BE2C (cell line): ENCODE data around the gene EP400.
A peak's percentile ranks its signal among the peaks of the same experiment; 100 is the strongest.

ENCODE experiments used
- DNase-seq: peaks from one replicate; pipeline ENCODE4 v3.0.0-alpha.2; 2020
- H3K27me3 ChIP-seq: fragments of 250-450 bp; sonication (Bioruptor Pico); 2 replicates; pipeline ENCODE4 v1.5.1; 2020; ENCODE audit warnings: mild to moderate bottlenecking
- H3K36me3 ChIP-seq: fragments of 250-450 bp; sonication (Bioruptor Pico); 2 replicates; pipeline ENCODE4 v1.5.1; 2020; ENCODE audit warnings: mild to moderate bottlenecking
- H3K4me1 ChIP-seq: fragments of 250-450 bp; sonication (Bioruptor Pico); 2 replicates; pipeline ENCODE4 v1.5.1; 2020
- H3K4me3 ChIP-seq: 2 replicates; pipeline ENCODE4 v1.5.1; 2011; ENCODE audit warnings: low read depth, low read length
- H3K9me3 ChIP-seq: fragments of 250-450 bp; sonication (Bioruptor Pico); 2 replicates; pipeline ENCODE4 v1.5.1; 2020
- CTCF ChIP-seq: IDR thresholded peaks from 2 replicates; pipeline ENCODE4 v1.5.1; 2012; ENCODE audit warnings: mild to moderate bottlenecking, low read depth, low read length

The EP400 gene

GRCh38 chr12:131903270-131904255, 46.2 kb upstream of the EP400 start:
- H3K27me3 ChIP-seq: no peaks in the 10 kb centered on the region
- H3K4me1 ChIP-seq: no peaks in the 10 kb centered on the region
- no peak for DNase-seq
- H3K4me3 ChIP-seq: no peak overlapping the region
- no peak for TF ChIP-seq CTCF
- no peaks in the 10 kb centered on the region for H3K36me3 ChIP-seq
- H3K9me3 ChIP-seq: no peaks in the 10 kb centered on the region

DNA sequence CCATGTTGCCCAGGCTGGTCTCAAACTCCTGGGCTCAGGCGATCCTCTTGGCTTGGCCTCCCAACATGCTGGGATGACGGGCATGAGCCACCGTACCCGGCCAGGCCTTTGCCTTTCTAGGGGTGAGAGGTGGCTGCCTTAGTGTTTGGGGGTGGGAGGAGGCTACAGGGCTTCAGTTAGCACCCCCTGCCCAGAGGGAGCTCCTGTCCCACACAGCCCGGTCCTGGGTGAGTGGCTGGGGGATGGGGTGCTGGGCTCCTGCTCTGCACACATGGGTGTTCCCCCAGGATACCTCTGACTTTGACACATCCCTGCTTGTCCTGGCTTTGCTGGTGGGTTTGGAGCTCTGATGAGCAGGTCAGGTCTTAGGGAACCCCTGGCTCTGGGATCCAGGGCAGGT, 45.4 kb upstream of the EP400 start:
- Histone ChIP-seq H3K4me1 (no peaks in the 10 kb centered on the region), H3K36me3 (no peaks in the 10 kb centered on the region; the same call in 1 of the 2 replicates), H3K27me3 (no peaks in the 10 kb centered on the region), H3K4me3 (no peak overlapping the region), H3K9me3 (no peaks in the 10 kb centered on the region)
- no peak for DNase-seq
- TF ChIP-seq CTCF: no peak

DNA sequence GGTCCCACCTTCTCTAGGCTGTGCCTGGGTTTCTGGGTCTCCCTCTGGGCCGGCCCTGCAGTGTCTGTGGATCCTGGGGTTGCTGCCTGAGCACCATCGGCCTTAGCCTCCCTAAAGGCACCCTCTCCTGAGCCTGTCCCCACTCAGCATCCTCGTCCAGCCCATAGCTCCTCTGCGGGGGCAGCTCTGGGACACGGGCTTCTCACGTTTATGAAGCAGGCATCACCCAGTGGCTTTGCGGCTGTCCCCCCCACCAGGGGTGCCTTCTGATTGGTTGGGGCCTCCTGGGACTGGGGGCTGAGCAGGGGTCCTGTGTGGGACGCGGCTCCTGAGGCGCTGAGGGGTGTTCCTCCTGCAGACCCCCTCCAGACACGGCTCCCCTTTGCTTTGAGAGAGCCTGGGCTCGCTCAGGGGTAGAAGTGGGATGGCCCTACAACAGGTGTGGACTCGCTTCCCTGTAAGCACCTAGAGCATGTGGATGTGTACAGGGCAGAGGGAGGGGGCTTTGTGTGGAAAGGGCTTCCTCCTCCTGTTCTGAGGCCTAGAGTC, 44.6 kb upstream of the EP400 start:
- no peaks in the 10 kb centered on the region for H3K27me3 ChIP-seq
- no peak overlapping the region for H3K4me3 ChIP-seq
- no peak for TF ChIP-seq CTCF
- peaks cover 3% of the 10 kb centered on the region; the same call in 1 of the 2 replicates for H3K36me3 ChIP-seq
- DNase-seq: no peak
- H3K4me1 ChIP-seq: no peaks in the 10 kb centered on the region
- no peaks in the 10 kb centered on the region for H3K9me3 ChIP-seq

DNA sequence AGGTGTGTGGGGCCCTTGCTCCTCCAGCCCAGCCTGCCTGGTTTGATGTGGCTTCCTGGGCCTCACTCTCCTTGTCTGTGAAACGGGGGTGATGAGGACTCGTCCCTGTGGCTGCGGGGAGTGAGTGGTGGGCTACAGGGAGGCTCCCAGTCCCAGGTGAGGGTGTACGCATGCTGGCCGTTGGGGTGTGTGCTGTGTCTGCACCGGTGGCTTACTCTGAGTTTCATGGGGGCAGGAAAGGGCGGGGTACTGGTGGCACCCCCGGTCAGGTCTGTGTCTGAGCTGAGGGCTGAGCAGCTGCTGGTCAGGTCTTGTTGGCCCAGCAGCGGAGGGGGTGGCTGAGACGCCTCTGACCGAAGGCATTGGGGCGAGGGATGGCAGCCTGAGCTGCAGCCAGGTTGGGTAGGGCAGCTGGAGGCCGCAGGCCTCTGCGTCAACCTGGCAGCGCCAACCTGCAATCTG, 44.1 kb upstream of the EP400 start:
- H3K4me3 ChIP-seq: no peak overlapping the region
- H3K4me1 ChIP-seq: no peaks in the 10 kb centered on the region
- no peak for DNase-seq
- H3K27me3 ChIP-seq: no peaks in the 10 kb centered on the region
- no peak for TF ChIP-seq CTCF
- H3K36me3 ChIP-seq: peaks cover 3% of the 10 kb centered on the region; the same call in 1 of the 2 replicates
- no peaks in the 10 kb centered on the region for H3K9me3 ChIP-seq

- peaks cover 3% of the 10 kb centered on the region; the same call in 1 of the 2 replicates for H3K36me3 ChIP-seq
- no peak for TF ChIP-seq CTCF
- H3K9me3 ChIP-seq: no peaks in the 10 kb centered on the region
- H3K4me3 ChIP-seq: no peak overlapping the region
- H3K4me1 ChIP-seq: peaks cover 7% of the 10 kb centered on the region
- no peaks in the 10 kb centered on the region for H3K27me3 ChIP-seq
- DNase-seq: peak; percentile 8
Measured at GRCh38 chr12:131907379-131908091, 42.2 kb upstream of the EP400 start.
